HepG2 (cell line): Measurements from ENCODE around the gene KRT2. TPM values are rescaled to one million over a fixed set of nuclear protein-coding genes. Genes with fewer than 3 reads are reported as not detected.

Experiments
- ATAC-seq: fragments of 200-7000 bp; cut with Tn5 transposase; 3 replicates; pipeline ENCODE4 v1.9.1; 2020; ENCODE audit warnings: mild to moderate bottlenecking, moderate library complexity
- BruUV-seq: library from RNA; stranded (reverse); fragments of 400-500 nt; replicated peaks from 2 replicates; lab custom pipeline; 2021; lab: Mats Ljungman, UMichigan
- CTCF ChIA-PET: fragments of 300-600 bp; formaldehyde crosslinking; extraction: SDS; loops from one replicate; lab custom pipeline; 2021; ENCODE audit warnings: low total read pairs, inconsistent platforms, low intra/inter-chr PET ratio; lab: Yijun Ruan, JAX
- POLR2A ChIA-PET: fragments of 350-600 bp; sonication (Branson Sonifier 250); formaldehyde crosslinking; loops from one replicate; lab custom pipeline; 2020; ENCODE audit warnings: antibody characterized with exemption, inconsistent platforms; lab: Yijun Ruan, JAX
- DNase-seq: peaks from one replicate; pipeline ENCODE4 v3.0.0-alpha.2; 2015; ENCODE audit warnings: low spot score
- FAIRE-seq: peaks from 3 replicates; lab custom pipeline; 2011; peaks lifted over from hg19 to GRCh38; lab: Jason Lieb, UNC
- H2AFZ ChIP-seq: one replicate; pipeline ENCODE4 v1.6.1; 2011; ENCODE audit warnings: low read length, inconsistent platforms
- H3K27ac ChIP-seq: fragments of 300-600 bp; 3 replicates; pipeline ENCODE4 v1.8.0; 2011; ENCODE audit warnings: mixed run types, mild to moderate bottlenecking, mixed read lengths, low read length, inconsistent platforms; ENCODE audit not compliant: insufficient read depth; ENCODE audit errors: extremely low read length
- H3K27me3 ChIP-seq, 2 experiments: fragments of 200-600 bp in 1 of 2; 2 replicates in 1 of 2; 3 replicates in 1 of 2; pipeline versions ENCODE4 v1.6.0 to v1.8.0; 2011; ENCODE audit warnings: low read length in 2 of 2, mild to moderate bottlenecking in 2 of 2, moderate library complexity in 2 of 2, inconsistent platforms in 1 of 2; ENCODE audit not compliant: insufficient read depth in 2 of 2, control insufficient read depth in 1 of 2
- H3K36me3 ChIP-seq, 2 experiments: fragments of 200-600 bp in 1 of 2; replicated peaks in 1 of 2; 2 replicates in 1 of 2; 3 replicates in 1 of 2; pipeline versions ENCODE4 v1.5.1 to v1.8.0; 2011; ENCODE audit warnings: low read length in 2 of 2, inconsistent platforms in 1 of 2; ENCODE audit not compliant: insufficient read depth in 2 of 2, control insufficient read depth in 1 of 2
- H3K4me1 ChIP-seq: 2 replicates; pipeline ENCODE4 v1.5.1; 2012; ENCODE audit warnings: low read length, inconsistent platforms; ENCODE audit not compliant: insufficient read depth
- H3K4me2 ChIP-seq: 2 replicates; pipeline ENCODE4 v1.6.0; 2011; ENCODE audit warnings: low read depth, low read length, inconsistent platforms
- H3K4me3 ChIP-seq, 3 experiments: fragments of 200-600 bp in 1 of 3; sonication (generic), shearing (Covaris generic) in 1 of 3; replicated peaks in 1 of 3; 2 replicates each; pipeline ENCODE4 v1.5.1; 2011 to 2016; ENCODE audit warnings: low read length in 3 of 3, inconsistent platforms in 2 of 3, low read depth in 2 of 3, mild to moderate bottlenecking in 2 of 3, control low read depth in 1 of 3, mixed read lengths in 1 of 3; ENCODE audit not compliant: insufficient read depth in 1 of 3
- H3K79me2 ChIP-seq: one replicate; pipeline ENCODE4 v1.6.1; 2011; ENCODE audit warnings: low read length, inconsistent platforms; ENCODE audit not compliant: insufficient read depth
- H3K9ac ChIP-seq: 2 replicates; pipeline ENCODE4 v1.6.0; 2011; ENCODE audit warnings: mild to moderate bottlenecking, low read depth, low read length, inconsistent platforms; ENCODE audit not compliant: insufficient read depth
- H3K9me3 ChIP-seq: 2 replicates; pipeline ENCODE4 v1.5.1; 2012; ENCODE audit warnings: mild to moderate bottlenecking, low read length
- H4K20me1 ChIP-seq: 2 replicates; pipeline ENCODE4 v1.6.0; 2011; ENCODE audit warnings: inconsistent platforms, mild to moderate bottlenecking, low read length, moderate library complexity; ENCODE audit not compliant: insufficient read depth
- IKZF1 ChIP-seq: fragments of 450-650 bp; IDR thresholded peaks from 2 replicates; pipeline ENCODE4 v1.7.1; 2016
- ZBTB8A ChIP-seq: sonication (generic); formaldehyde crosslinking; IDR thresholded peaks from 2 replicates; pipeline ENCODE4 v1.4.0; 2020; ENCODE audit warnings: mild to moderate bottlenecking, low read depth, missing genetic modification reagents, borderline replicate concordance
- WGBS: methylation state at CpG from one replicate; pipeline ENCODE4 v1.1.6; 2017; ENCODE audit warnings: low lambda C conversion rate; 5-methylcytosine and 5-hydroxymethylcytosine counted together
- in situ Hi-C: cut with HindIII; loops from 2 replicates; pipeline ENCODE4 v1.10.0; 2017; ENCODE audit warnings: low pct_unique_long_range_greater_than_20kb; ENCODE audit not compliant: extremely low pct_ligation_motif_present
- intact Hi-C: fragments of 100-400 bp; cut with micrococcal nuclease; formaldehyde crosslinking; loops from one replicate; pipeline ENCODE4 v1.10.0; 2022; ENCODE audit not compliant: unreplicated experiment
- polyA plus RNA-seq, 8 experiments: library from polyadenylated mRNA; depleted of rRNA in 3 of 8; stranded (reverse) in 7 of 8; unstranded in 1 of 8; fragments of >200 nt; fragmentation: Illumina TruSeq in 4 of 8; extraction: Trizol in 4 of 8; gene quantifications; 2 replicates each; pipeline versions ENCODE4 v1.2.1 to v1.2.3, GENCODE V29; 2011 to 2016; ENCODE audit warnings: low read depth in 4 of 8, missing spikeins in 1 of 8, mixed read lengths in 1 of 8; ENCODE audit not compliant: insufficient read depth in 1 of 8
- total RNA-seq, 5 experiments: library from RNA; depleted of rRNA; stranded (reverse); fragments of >200 nt; fragmentation: Illumina TruSeq; extraction: Trizol; gene quantifications; 2 replicates each; pipeline ENCODE4 v1.2.3, GENCODE V29; 2016; ENCODE audit warnings: low read depth in 1 of 5
- TF ChIP-seq, protein P1 (sequence below): sonication (generic); formaldehyde crosslinking; IDR thresholded peaks from one replicate; pipeline ENCODE4 v1.5.1; 2020; ENCODE audit warnings: mild to moderate bottlenecking, missing genetic modification reagents; ENCODE audit errors: not compliant biosample characterization
- TF ChIP-seq, protein P2 (sequence below): sonication (generic); formaldehyde crosslinking; IDR thresholded peaks from 2 replicates; pipeline ENCODE4 v1.4.0; 2020; ENCODE audit warnings: missing genetic modification reagents
- TF ChIP-seq, protein P3 (sequence below): sonication (generic); formaldehyde crosslinking; IDR thresholded peaks from 2 replicates; pipeline ENCODE4 v1.8.0; 2023; ENCODE audit warnings: mild to moderate bottlenecking, missing genetic modification reagents
- TF ChIP-seq, protein P4 (sequence below): sonication (generic); formaldehyde crosslinking; IDR thresholded peaks from 2 replicates; pipeline ENCODE4 v1.5.1; 2020; ENCODE audit warnings: missing genetic modification reagents, mild to moderate bottlenecking, borderline replicate concordance
- TF ChIP-seq, protein P5 (sequence below): sonication (generic); formaldehyde crosslinking; IDR thresholded peaks from 2 replicates; pipeline ENCODE4 v1.5.0; 2020; ENCODE audit warnings: mild to moderate bottlenecking, low read depth, missing genetic modification reagents, borderline replicate concordance

KRT2 gene
- total and polyA plus RNA-seq, 2 of the 13 experiments (the other 11 are each of a cell fraction or from before 2014, with no cell fraction given), result not detected

DNA sequence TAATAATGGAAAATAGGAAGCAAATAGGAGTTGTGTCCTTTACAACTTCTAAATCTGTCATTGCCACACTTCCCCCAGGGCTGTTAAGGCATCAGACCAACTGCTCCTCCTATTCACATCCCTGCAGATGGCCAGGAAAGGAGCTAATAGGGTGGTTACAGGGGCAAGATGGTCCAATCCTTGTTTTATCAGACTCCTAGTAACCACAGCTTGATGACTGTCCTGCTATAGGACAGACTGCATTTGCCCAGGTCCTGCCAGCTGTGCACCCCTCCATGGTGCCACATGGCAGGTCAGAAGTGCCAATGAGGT is 10.9 kb upstream of the KRT2 start (continued):
- TF ChIP-seq, protein P1, sequence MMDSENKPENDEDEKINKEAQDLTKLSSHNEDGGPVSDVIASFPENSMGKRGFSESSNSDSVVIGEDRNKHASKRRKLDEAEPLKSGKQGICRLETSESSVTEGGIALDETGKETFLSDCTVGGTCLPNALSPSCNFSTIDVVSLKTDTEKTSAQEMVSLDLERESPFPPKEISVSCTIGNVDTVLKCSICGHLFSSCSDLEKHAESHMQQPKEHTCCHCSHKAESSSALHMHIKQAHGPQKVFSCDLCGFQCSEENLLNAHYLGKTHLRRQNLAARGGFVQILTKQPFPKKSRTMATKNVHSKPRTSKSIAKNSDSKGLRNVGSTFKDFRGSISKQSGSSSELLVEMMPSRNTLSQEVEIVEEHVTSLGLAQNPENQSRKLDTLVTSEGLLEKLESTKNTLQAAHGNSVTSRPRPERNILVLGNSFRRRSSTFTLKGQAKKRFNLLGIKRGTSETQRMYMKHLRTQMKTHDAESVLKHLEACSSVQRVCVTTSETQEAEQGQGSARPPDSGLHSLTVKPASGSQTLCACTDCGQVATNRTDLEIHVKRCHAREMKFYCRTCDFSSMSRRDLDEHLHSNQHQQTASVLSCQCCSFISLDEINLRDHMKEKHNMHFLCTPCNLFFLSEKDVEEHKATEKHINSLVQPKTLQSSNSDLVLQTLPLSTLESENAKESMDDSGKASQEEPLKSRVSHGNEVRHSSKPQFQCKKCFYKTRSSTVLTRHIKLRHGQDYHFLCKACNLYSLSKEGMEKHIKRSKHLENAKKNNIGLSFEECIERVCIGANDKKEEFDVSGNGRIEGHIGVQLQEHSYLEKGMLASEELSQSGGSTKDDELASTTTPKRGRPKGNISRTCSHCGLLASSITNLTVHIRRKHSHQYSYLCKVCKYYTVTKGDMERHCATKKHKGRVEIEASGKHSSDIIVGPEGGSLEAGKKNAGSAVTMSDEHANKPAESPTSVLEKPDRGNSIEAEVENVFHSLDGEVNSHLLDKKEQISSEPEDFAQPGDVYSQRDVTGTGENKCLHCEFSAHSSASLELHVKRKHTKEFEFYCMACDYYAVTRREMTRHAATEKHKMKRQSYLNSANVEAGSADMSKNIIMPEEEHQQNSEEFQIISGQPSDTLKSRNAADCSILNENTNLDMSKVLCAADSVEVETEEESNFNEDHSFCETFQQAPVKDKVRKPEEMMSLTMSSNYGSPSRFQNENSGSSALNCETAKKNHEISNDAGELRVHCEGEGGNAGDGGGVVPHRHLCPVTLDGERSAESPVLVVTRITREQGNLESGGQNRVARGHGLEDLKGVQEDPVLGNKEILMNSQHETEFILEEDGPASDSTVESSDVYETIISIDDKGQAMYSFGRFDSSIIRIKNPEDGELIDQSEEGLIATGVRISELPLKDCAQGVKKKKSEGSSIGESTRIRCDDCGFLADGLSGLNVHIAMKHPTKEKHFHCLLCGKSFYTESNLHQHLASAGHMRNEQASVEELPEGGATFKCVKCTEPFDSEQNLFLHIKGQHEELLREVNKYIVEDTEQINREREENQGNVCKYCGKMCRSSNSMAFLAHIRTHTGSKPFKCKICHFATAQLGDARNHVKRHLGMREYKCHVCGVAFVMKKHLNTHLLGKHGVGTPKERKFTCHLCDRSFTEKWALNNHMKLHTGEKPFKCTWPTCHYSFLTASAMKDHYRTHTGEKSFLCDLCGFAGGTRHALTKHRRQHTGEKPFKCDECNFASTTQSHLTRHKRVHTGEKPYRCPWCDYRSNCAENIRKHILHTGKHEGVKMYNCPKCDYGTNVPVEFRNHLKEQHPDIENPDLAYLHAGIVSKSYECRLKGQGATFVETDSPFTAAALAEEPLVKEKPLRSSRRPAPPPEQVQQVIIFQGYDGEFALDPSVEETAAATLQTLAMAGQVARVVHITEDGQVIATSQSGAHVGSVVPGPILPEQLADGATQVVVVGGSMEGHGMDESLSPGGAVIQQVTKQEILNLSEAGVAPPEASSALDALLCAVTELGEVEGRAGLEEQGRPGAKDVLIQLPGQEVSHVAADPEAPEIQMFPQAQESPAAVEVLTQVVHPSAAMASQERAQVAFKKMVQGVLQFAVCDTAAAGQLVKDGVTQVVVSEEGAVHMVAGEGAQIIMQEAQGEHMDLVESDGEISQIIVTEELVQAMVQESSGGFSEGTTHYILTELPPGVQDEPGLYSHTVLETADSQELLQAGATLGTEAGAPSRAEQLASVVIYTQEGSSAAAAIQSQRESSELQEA (CRISPR knock-in tag), result no peak

DNA sequence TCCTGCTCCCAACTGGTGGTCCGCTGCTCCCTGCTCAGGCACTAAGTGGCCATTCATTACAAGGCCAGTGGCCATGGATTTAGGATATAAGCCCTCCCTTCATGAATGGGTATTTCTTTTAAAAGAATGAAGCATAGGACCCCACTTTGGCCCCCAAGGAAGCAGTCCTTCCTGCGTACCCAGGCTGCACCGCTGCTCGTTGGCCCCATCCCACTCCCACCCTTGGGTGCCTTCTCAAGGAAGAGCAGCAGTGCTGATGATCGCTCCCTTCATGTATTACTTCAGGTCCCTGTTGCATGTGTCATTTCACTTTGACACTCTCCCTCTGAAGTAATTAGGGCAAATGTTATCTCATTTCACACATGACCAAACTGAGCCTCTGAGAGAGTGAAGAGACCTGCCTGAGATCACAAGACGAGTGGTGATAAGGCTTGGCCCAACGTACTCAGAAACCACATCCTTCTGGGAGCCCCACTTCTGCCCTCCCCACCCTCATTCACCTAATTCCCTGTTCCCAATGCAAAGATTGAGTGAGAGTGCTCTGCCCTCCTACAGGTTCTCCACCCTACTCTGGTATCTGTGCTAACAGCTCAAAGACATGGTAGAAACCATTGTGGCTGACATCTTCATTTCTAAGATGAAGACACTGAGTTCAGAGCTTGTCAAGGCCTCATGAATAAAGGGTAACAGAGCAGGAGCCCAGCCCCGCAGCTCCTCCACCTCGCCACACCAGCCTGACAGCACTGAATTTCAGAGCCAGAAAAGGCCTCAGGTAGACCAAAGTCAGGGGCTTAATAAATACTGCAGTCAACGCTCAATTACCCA is 10.3 kb upstream of the KRT2 start:
- Histone ChIP-seq H2AFZ (no peak overlapping the region), H3K27me3 (peaks cover 3 to 27% of the 10 kb centered on the region in 2 experiments; a peak in 4 of 5 replicates), H3K4me2 (no peak overlapping the region), H3K9me3 (no peaks in the 10 kb centered on the region), H3K9ac (no peak overlapping the region), H3K27ac (no peak overlapping the region), H3K36me3 (no peaks in the 10 kb centered on the region), H3K4me1 (no peaks in the 10 kb centered on the region), H3K79me2 (no peaks in the 10 kb centered on the region), H3K4me3 (no peak overlapping the region), H4K20me1 (no peaks in the 10 kb centered on the region)
- ATAC-seq (no peak), FAIRE-seq (no peak), DNase-seq (no peak)
- BruUV-seq, result no TSS peak
- intact Hi-C loops, result no loop called here
- POLR2A ChIA-PET, result no interaction called here
- WGBS, result 23% methylated on average over 10 of the region's 10 CpGs
- in situ Hi-C loops, result no loop called here
- CTCF ChIA-PET, result no interaction called here
- TF ChIP-seq IKZF1 (no peak), ZBTB8A (CRISPR knock-in tag) (no peak)
- TF ChIP-seq, protein P2, sequence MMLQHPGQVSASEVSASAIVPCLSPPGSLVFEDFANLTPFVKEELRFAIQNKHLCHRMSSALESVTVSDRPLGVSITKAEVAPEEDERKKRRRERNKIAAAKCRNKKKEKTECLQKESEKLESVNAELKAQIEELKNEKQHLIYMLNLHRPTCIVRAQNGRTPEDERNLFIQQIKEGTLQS (CRISPR knock-in tag), result no peak
- TF ChIP-seq, protein P3, sequence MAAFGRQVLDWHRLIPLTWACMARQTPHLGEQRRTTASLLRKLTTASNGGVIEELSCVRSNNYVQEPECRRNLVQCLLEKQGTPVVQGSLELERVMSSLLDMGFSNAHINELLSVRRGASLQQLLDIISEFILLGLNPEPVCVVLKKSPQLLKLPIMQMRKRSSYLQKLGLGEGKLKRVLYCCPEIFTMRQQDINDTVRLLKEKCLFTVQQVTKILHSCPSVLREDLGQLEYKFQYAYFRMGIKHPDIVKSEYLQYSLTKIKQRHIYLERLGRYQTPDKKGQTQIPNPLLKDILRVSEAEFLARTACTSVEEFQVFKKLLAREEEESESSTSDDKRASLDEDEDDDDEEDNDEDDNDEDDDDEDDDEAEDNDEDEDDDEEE (CRISPR knock-in tag), result no peak
- TF ChIP-seq, protein P4, sequence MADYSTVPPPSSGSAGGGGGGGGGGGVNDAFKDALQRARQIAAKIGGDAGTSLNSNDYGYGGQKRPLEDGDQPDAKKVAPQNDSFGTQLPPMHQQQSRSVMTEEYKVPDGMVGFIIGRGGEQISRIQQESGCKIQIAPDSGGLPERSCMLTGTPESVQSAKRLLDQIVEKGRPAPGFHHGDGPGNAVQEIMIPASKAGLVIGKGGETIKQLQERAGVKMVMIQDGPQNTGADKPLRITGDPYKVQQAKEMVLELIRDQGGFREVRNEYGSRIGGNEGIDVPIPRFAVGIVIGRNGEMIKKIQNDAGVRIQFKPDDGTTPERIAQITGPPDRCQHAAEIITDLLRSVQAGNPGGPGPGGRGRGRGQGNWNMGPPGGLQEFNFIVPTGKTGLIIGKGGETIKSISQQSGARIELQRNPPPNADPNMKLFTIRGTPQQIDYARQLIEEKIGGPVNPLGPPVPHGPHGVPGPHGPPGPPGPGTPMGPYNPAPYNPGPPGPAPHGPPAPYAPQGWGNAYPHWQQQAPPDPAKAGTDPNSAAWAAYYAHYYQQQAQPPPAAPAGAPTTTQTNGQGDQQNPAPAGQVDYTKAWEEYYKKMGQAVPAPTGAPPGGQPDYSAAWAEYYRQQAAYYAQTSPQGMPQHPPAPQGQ (CRISPR knock-in tag), result no peak
- TF ChIP-seq, protein P5, sequence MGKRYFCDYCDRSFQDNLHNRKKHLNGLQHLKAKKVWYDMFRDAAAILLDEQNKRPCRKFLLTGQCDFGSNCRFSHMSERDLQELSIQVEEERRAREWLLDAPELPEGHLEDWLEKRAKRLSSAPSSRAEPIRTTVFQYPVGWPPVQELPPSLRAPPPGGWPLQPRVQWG (CRISPR knock-in tag), result no peak
